DMS153 treated with DMSO at 0.1 percent for 48 hours (cell line): Measurements from ENCODE around the gene PSTPIP1.
A peak's percentile ranks its signal among the peaks of the same experiment; 100 is the strongest.

Experiments
- DNase-seq: peaks from one replicate; lab custom pipeline; 2025; ENCODE audit not compliant: unreplicated experiment; lab: John Stamatoyannopoulos, UW

PSTPIP1 gene

DNA sequence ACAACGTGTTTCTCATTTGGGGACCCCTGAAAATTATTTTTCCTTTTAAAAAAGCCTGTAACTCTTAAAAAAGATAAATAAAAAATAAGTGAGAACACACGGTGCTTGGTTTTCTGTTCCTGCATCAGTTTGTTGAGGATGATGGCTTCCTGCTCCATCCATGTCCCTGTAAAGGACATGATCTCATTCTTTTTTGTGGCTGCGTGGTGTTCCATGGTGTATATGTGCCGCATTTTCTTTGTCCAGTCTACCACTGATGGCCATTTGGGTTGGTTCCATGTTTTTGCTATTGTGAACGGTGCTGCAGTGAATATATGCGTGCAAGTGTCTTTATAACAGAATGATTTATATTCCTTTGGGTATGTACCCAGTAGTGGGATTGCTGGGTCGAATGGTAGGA is 73.7 kb downstream of the PSTPIP1 start:
- no peak for DNase-seq

DNA sequence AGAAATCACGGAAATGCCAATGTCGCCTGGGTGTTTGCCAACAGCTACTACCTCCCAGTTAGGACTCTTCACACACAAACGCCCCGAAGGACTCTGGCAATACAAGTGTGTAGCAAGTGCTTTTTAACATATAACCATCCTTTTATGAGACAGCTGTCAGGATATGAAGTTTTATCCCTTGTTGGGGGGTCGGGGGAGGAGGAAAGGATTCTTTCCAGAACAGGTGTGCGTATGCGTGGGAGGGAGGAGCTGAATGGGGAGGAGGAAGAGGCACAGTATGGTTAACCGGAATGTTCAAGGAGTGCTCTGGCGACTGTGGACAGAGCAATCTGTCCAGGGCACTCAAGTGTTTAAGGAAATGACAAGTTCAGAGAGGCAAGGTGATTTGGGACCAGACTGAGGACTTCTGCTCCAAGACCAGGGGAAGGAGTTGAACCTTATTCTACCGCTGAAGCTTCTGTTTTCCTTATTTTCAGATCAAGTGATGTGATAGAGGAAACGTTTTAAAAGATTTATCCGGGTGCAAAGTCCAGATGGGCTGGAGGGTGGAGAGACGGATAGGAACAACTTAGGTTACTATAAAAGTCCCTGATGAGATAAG is 74.7 kb downstream of the PSTPIP1 start:
- no peak for DNase-seq

DNA sequence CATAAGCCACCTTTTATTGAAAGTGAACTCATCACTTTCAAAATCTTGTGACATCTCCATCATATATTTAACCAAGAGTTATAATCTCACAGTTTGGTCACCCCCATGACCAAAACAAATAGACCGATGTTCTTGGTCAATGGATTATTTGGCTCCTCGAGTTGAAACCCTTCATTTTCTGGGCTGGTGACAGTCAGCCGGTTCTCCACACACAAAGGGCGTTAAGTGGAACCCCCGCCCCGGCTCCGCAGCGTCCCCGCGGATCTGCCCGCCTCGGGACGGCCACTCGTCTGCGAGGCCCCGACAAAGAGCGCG is 75.2 kb downstream of the PSTPIP1 start:
- no peak for DNase-seq

DNA sequence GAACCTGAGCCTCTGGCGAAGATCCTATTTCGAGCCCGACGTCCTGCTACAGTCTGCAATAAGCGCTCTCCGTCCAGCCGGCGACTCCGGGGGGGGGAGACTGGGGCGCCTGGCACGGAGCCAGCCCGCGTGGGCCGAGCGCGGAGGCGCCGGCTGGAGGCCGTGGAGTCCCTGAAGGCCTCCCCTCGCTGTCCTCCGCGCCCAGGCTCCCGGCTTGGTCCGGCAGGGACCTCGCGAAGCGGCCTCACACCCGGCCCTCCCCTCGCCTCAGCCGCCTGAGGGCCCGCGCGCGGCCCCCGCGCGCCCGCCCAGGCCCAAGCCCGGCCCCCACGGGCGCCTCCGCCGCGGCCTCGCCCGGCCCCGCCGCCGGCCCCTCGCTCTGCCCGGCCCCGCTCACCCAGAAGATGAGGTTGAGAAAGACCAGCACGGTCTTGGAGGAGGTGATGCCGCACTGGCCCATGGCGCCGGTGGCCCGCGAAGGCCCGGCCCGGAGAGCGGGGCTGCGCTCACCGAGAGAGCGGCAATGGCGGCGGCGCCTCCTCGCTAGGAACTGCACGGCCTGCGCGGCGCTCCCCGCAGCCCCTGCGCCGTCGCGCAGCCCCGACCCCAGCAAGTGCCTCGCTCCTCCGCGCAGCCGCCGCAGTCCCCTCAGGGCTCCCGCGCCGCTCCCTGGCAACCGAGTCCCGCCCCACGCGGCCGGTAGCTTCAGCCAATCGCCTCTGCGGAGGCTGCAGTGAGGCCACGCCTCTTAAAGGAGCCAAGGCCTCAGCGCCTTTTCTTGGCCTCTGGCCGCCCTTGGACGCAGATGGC is 75.8 kb downstream of the PSTPIP1 start, which contains the start of gene TSPAN3:
Gene TSPAN3 (minus strand): TSS at position 615 of the 810 bp plus-strand sequence. CDS start 155 bp downstream, at position 460.
- DNase-seq: peak; percentile 43

GRCh38 chr15:77071305-77072223 is 76.6 kb downstream of the PSTPIP1 start:
- no peak for DNase-seq

GRCh38 chr15:77074350-77074749 is 79.4 kb downstream of the PSTPIP1 start:
- DNase-seq: no peak

DNA sequence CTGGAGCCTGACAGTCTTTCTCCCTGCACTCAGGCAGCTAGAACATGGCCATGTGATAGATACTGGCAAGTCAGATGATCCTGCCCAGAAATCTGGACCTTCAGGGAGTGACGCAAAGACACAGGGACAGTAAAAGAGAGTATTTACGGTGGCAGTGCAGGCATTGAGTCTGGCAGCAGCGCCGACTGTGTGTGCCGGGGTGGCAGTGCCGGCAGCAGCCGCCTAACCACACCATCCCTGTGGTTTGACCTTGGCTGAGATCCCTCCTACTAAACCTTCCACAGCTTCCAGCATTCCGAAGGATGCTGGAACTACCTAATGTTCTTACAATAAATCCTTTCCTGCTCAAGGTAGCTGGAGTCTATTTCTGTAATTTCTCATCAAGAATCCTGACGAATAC is 80.6 kb downstream of the PSTPIP1 start:
- DNase-seq: no peak

GRCh38 chr15:77076323-77076915 is 81.5 kb downstream of the PSTPIP1 start:
- DNase-seq: no peak

DNA sequence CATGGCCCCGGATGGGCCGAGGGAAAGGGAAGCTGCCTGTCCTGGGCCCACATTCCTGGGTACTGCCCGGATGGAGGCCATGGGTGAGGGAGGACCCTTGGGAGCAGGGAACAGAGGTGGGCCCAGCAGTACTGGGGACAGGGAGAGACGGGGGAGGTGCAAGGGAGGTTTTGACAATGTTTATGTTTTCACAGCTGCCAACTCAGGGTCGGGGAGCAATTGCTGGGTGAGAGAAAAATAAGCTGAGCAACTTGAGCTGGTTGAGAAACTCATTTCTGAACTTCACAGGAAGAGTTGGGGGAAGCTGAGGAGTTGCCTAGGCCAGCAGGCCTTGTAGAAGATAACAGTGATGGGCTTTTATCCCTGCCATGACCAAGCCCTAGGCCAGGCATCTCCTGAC is 87.0 kb downstream of the PSTPIP1 start:
- no peak for DNase-seq

GRCh38 chr15:77083381-77084160 is 88.6 kb downstream of the PSTPIP1 start:
- peak; percentile 75 for DNase-seq

DNA sequence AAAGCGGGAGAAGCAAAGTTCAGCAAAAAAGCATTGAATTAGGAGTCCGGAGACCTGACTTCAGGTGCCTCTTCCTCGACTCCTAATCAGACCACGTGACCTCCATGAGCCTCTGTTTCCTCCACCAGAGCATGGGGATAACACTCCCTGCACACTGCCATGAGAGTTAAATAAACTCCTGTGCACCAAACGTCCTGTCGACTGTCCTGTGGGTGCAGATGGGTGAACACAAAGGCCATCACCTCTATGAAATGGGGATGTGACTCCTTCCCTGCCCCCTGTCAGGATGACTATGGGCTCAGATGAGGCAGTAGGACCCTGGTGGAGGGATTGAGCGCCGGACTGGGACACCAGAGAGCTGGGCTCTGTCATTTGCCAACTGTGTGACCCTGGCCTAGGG is 89.5 kb downstream of the PSTPIP1 start:
- DNase-seq: no peak

GRCh38 chr15:77085297-77085696 is 90.4 kb downstream of the PSTPIP1 start:
- no peak for DNase-seq
